ENCODE results near the gene NIT2.
"Not testable (repeated sequence)": the region's sequence is repeated elsewhere in the genome, so short reads cannot be mapped to it uniquely, and the experiment has no call there.

The NIT2 gene

DNA sequence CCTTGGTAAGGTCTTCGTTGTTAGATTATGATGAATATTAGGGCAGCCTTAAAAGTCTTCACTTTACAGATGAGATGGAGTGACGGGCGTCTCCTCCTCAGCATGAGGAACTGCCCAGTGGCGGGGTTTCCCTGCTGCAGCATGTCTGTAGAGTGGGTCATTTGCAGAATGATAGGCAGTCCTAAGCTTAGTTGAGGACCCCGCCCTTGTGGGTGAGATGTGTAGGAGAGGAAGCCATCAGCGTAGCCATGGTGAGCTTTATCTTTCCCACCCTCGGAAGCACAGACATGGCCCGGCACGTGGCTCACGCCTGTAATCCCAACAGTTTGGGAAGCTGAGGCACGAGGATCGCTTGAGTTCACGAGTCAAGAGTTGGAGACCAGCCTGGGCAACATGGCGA, 877 bp downstream of the NIT2 start:
- peak overlapping the region; percentile 66 for H3K4me3 ChIP-seq (replicated peaks; ENCODE audit: low read depth, low read length)
- DNase-seq (ENCODE audit: extremely low read depth, low read depth) = no peak
- TF ChIP-seq, protein P1, sequence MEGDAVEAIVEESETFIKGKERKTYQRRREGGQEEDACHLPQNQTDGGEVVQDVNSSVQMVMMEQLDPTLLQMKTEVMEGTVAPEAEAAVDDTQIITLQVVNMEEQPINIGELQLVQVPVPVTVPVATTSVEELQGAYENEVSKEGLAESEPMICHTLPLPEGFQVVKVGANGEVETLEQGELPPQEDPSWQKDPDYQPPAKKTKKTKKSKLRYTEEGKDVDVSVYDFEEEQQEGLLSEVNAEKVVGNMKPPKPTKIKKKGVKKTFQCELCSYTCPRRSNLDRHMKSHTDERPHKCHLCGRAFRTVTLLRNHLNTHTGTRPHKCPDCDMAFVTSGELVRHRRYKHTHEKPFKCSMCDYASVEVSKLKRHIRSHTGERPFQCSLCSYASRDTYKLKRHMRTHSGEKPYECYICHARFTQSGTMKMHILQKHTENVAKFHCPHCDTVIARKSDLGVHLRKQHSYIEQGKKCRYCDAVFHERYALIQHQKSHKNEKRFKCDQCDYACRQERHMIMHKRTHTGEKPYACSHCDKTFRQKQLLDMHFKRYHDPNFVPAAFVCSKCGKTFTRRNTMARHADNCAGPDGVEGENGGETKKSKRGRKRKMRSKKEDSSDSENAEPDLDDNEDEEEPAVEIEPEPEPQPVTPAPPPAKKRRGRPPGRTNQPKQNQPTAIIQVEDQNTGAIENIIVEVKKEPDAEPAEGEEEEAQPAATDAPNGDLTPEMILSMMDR (IDR thresholded peaks at IDR 0.05; ENCODE audit: low read depth, low read length, missing control alignments) = no peak

DNA sequence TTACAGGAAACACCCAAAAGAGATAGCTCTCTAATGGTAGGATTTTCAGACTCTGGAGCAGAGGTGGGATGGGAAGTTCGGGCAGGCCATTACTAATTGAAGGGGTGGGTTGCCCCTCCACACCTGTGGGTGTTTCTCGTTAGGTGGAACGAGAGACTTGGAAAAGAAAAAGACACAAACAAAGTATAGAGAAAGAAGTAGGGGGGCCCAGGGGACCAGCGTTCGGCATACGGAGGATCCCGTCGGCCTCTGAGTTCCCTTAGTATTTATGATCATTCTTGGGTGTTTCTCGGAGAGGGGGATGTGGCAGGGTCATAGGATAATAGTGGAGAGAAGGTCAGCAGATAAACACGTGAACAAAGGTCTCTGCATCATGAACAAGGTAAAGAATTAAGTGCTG, 1.7 kb downstream of the NIT2 start:
- H3K4me3 ChIP-seq (replicated peaks; ENCODE audit: low read depth, low read length); DNase-seq (ENCODE audit: extremely low read depth, low read depth): not testable (repeated sequence)

DNA sequence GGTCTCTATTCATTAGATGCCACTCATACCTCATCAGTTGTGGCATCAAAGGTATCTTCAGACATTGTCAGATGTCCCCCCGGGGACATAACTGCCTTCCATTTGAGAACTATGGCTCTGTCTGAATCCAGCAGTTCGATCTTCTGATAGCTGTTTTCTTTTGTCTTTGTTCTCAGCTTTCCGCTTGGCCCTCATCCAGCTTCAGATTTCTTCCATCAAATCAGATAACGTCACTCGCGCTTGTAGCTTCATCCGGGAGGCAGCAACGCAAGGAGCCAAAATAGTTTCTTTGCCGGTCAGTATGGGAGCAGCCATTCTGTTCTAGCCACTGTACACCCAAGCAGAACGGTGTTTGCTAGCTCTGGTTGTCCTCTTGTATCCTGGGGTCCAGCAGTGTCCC, 4.4 kb downstream of the NIT2 start:
- TF ChIP-seq, protein P1 (IDR thresholded peaks at IDR 0.05; ENCODE audit: low read depth, low read length, missing control alignments) = no peak
- DNase-seq (ENCODE audit: extremely low read depth, low read depth) = no peak
- H3K4me3 ChIP-seq (replicated peaks; ENCODE audit: low read depth, low read length) = no peak overlapping the region

DNA sequence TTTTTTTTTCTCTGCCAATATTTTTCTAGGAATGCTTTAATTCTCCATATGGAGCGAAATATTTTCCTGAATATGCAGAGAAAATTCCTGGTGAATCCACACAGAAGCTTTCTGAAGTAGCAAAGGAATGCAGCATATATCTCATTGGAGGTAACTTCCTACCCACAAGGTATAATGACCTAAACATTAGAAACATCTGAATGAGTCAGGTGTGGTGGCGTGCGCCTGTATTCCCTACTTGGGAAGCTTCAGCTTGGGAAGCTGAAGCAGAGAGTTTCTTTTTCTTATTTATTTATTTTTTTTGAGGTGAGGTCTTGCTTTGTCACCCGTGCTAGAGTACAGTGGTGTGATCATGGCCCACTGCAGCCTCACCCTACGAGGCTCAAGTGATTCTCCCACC, 5.2 kb downstream of the NIT2 start:
- no peak overlapping the region for H3K4me3 ChIP-seq (replicated peaks; ENCODE audit: low read depth, low read length)
- TF ChIP-seq, protein P1 (IDR thresholded peaks at IDR 0.05; ENCODE audit: low read depth, low read length, missing control alignments) = no peak
- DNase-seq (ENCODE audit: extremely low read depth, low read depth) = no peak

DNA sequence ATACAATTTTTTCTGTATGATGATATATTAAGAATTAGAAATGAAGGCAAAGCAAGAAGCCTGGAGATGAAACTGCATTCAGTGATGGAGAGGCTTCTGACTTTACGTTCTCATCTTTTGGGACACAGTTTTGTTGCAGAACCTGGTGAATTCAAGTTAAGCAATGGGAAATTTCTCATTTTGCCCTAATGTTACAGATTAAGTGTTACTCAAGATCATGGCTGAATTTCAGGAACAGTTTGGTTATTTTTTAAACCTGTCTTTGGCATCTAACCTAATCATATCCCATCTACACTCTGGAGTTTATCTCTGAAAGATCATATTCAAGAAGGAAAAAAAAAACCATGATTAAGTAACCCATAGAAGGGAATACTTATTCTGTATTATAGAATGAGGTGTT, 6.0 kb downstream of the NIT2 start:
- DNase-seq (ENCODE audit: extremely low read depth, low read depth) = no peak
- TF ChIP-seq, protein P1 (IDR thresholded peaks at IDR 0.05; ENCODE audit: low read depth, low read length, missing control alignments) = no peak
- no peak overlapping the region for H3K4me3 ChIP-seq (replicated peaks; ENCODE audit: low read depth, low read length)

DNA sequence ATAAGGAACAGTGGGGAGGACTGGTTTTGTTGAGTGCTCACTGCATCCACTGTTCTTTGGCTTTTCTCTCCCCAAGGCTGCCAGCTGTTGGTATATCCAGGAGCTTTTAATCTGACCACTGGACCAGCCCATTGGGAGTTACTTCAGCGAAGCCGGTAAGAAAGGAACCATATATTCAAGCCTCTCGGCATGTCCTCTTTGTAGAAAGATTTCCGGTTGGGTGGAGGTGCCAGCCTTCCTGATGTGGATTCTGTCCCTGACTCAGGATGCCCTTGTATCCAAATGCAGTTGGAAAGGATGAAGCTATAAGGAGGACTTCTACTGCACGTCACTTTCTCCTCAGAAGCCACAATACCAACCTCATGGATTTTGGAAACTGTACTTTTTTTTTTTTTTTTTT, 14.2 kb downstream of the NIT2 start:
- H3K4me3 ChIP-seq (replicated peaks; ENCODE audit: low read depth, low read length) = no peak overlapping the region
- no peak for DNase-seq (ENCODE audit: extremely low read depth, low read depth)
- TF ChIP-seq, protein P1 (IDR thresholded peaks at IDR 0.05; ENCODE audit: low read depth, low read length, missing control alignments) = no peak

DNA sequence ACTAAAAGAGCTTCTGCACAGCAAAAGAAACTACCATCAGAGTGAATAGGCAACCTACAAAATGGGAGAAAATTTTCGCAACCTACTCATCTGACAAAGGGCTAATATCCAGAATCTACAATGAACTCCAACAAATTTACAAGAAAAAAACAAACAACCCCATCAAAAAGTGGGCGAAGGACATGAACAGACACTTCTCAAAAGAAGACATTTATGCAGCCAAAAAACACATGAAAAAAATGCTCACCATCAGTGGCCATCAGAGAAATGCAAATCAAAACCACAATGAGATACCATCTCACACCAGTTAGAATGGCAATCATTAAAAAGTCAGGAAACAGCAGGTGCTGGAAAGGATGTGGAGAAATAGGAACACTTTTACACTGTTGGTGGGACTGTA, 17.2 kb downstream of the NIT2 start:
- H3K4me3 ChIP-seq (replicated peaks; ENCODE audit: low read depth, low read length) = not testable (repeated sequence)

DNA sequence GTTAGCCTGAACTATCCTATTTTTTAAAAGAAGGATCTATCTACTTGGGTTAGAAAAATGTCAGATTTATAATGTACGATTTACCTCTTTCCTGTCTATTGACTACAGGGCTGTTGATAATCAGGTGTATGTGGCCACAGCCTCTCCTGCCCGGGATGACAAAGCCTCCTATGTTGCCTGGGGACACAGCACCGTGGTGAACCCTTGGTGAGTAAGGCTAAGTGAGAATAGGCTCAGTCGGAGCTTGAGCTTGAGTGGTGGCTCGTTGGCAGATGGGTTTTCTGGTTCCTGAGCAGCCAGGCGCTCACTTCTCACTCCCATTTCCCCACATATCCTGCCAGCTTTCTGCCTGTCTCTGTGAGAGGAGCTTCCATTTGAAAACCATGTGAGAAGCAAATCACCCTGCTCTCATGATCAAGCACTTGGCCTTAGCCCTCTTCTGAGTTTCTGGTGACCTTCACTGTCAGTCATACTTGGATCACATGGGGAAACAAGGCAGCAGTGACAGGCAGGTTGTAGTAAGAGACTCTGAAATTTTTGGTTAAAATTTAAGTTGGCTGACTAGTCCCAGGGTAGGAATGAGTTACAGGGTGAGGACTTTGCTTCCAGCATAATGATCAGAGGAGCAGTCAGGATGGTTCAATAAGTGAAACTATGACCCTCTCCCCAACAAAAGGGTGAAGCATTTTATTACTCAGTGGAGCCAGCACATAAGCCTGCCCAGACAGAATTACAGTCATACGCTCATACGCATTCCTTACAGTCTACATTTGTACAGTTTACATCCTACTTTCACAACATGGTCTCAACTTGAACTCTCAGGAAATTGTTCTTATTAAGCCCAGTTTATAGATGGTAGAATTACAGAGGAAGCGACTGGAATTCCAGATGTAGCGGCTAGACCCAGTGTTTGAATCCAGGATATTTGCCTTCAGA, 18.0 kb downstream of the NIT2 start:
- H3K4me3 ChIP-seq (replicated peaks; ENCODE audit: low read depth, low read length) = no peak overlapping the region
- TF ChIP-seq, protein P1 (IDR thresholded peaks at IDR 0.05; ENCODE audit: low read depth, low read length, missing control alignments) = no peak
- DNase-seq (ENCODE audit: extremely low read depth, low read depth) = no peak

More for the DNA sequence above, 17.2 kb downstream of the NIT2 start:
- DNase-seq (ENCODE audit: extremely low read depth, low read depth) = not testable (repeated sequence)

Measured in HFF-Myc (cell line).